ENCODE results near the gene KRT2.

DNA sequence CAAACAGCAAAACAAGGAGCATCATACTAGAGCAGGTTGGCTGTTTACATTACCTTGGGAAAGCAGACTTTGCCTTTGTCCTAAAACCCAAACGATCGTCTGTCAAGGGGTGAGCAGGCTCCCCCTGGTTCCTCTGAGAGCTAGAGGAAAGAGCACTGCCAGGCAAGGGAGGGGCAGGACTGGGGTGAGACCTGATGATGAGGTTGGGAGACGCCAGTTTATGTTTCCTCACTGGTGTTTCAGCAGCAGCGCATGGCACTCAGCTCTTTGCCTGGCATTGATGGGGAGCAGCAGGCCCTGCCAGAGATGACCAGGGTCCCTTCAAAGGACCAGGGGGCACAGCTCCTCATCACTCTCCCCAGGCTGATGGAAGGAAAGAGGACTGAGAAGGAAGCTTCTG, 7.9 kb upstream of the KRT2 start:
- TF ChIP-seq, protein P1, sequence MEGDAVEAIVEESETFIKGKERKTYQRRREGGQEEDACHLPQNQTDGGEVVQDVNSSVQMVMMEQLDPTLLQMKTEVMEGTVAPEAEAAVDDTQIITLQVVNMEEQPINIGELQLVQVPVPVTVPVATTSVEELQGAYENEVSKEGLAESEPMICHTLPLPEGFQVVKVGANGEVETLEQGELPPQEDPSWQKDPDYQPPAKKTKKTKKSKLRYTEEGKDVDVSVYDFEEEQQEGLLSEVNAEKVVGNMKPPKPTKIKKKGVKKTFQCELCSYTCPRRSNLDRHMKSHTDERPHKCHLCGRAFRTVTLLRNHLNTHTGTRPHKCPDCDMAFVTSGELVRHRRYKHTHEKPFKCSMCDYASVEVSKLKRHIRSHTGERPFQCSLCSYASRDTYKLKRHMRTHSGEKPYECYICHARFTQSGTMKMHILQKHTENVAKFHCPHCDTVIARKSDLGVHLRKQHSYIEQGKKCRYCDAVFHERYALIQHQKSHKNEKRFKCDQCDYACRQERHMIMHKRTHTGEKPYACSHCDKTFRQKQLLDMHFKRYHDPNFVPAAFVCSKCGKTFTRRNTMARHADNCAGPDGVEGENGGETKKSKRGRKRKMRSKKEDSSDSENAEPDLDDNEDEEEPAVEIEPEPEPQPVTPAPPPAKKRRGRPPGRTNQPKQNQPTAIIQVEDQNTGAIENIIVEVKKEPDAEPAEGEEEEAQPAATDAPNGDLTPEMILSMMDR (conservative IDR thresholded peaks at IDR 0.05) = no peak
- no peak for TF ChIP-seq EZH2 (IDR thresholded peaks at IDR 0.05; ENCODE audit: low read depth)
